Activated CD4-positive, alpha-beta T cell treated with anti-CD3 and anti-CD28 coated beads, Interleukin-2, amount 50 U/mL, for 16 hours (primary cell): Measurements from ENCODE around the gene ULK1.
A peak's percentile ranks its signal among the peaks of the same experiment; 100 is the strongest.
"Not testable (repeated sequence)": the region's sequence is repeated elsewhere in the genome, so short reads cannot be mapped to it uniquely, and the experiment has no call there.

Source experiments
- DNase-seq: peaks from one replicate; pipeline ENCODE4 v3.0.0-alpha.2; 2020

Gene ULK1

GRCh38 chr12:131862600-131862993 is 31.8 kb upstream of the ULK1 start:
- DNase-seq, result no peak

- no peak for DNase-seq
Measured at GRCh38 chr12:131862994-131863710, 31.3 kb upstream of the ULK1 start.

GRCh38 chr12:131863711-131864396 is 30.6 kb upstream of the ULK1 start:
- no peak for DNase-seq

GRCh38 chr12:131864469-131864868 is 30.0 kb upstream of the ULK1 start:
- no peak for DNase-seq

GRCh38 chr12:131865180-131865875 is 29.1 kb upstream of the ULK1 start:
- DNase-seq, result no peak

- no peak for DNase-seq
Measured at GRCh38 chr12:131867471-131867870, 27.0 kb upstream of the ULK1 start.

GRCh38 chr12:131867891-131868675 is 26.3 kb upstream of the ULK1 start:
- DNase-seq, result no peak

- DNase-seq, result no peak
Measured at GRCh38 chr12:131869871-131870418, 24.5 kb upstream of the ULK1 start.

GRCh38 chr12:131871677-131872076 is 22.7 kb upstream of the ULK1 start:
- no peak for DNase-seq

- DNase-seq, result no peak
Measured at GRCh38 chr12:131872154-131873051, 22.0 kb upstream of the ULK1 start.

GRCh38 chr12:131873293-131873692 is 21.1 kb upstream of the ULK1 start:
- DNase-seq, result no peak

GRCh38 chr12:131874972-131875371 is 19.4 kb upstream of the ULK1 start:
- not testable (repeated sequence) for DNase-seq

GRCh38 chr12:131877216-131877615 is 17.2 kb upstream of the ULK1 start:
- not testable (repeated sequence) for DNase-seq

GRCh38 chr12:131878436-131878835 is 16.0 kb upstream of the ULK1 start:
- DNase-seq, result peak; percentile 9

- DNase-seq, result no peak
Measured at GRCh38 chr12:131882804-131883520, 11.5 kb upstream of the ULK1 start.

GRCh38 chr12:131883521-131883900 is 10.9 kb upstream of the ULK1 start:
- DNase-seq, result no peak

- DNase-seq, result not testable (repeated sequence)
Measured at GRCh38 chr12:131885076-131885475, 9.3 kb upstream of the ULK1 start.

GRCh38 chr12:131885543-131886057 is 8.8 kb upstream of the ULK1 start:
- DNase-seq, result no peak

- not testable (repeated sequence) for DNase-seq
Measured at GRCh38 chr12:131891722-131892121, 2.7 kb upstream of the ULK1 start.

- no peak for DNase-seq
Measured at GRCh38 chr12:131892711-131893604, 1.5 kb upstream of the ULK1 start.
